HepG2 (cell line): Measurements from ENCODE around the gene SLC9A8. TPM values are rescaled to one million over a fixed set of nuclear protein-coding genes. Genes with fewer than 3 reads are reported as not detected.

ENCODE experiments used
- ESRRA ChIP-seq: sonication (generic); formaldehyde crosslinking; IDR thresholded peaks from 2 replicates; pipeline ENCODE4 v1.5.1; 2020; ENCODE audit warnings: mild to moderate bottlenecking, low read depth, missing genetic modification reagents
- MXD4 ChIP-seq: IDR thresholded peaks from 2 replicates; pipeline ENCODE4 v1.6.1; 2016; ENCODE audit warnings: mild to moderate bottlenecking, missing biosample characterization, missing genetic modification reagents
- RAD21 ChIP-seq: fragments of 450-650 bp; formaldehyde crosslinking; IDR thresholded peaks from 2 replicates; pipeline ENCODE4 v1.5.0; 2020; ENCODE audit warnings: mild to moderate bottlenecking
- SMC3 ChIP-seq: IDR thresholded peaks from 2 replicates; pipeline ENCODE4 v1.6.1; 2011; ENCODE audit warnings: low read length, improper control_type of control experiment
- SOX5 ChIP-seq: IDR thresholded peaks from 2 replicates; pipeline ENCODE4 v1.6.1; 2016; ENCODE audit warnings: borderline replicate concordance
- ZBTB7B ChIP-seq: sonication (generic); formaldehyde crosslinking; IDR thresholded peaks from 2 replicates; pipeline ENCODE4 v1.4.0; 2020; ENCODE audit warnings: missing genetic modification reagents
- ZNF180 ChIP-seq: sonication (generic); formaldehyde crosslinking; IDR thresholded peaks from 2 replicates; pipeline ENCODE4 v1.4.0; 2020; ENCODE audit warnings: low read depth, missing genetic modification reagents, borderline replicate concordance
- ZNF350 ChIP-seq: sonication (generic); formaldehyde crosslinking; IDR thresholded peaks from 2 replicates; pipeline ENCODE4 v1.4.0; 2020; ENCODE audit warnings: mild to moderate bottlenecking, low read depth, missing genetic modification reagents, borderline replicate concordance
- ZNF563 ChIP-seq: sonication (generic); formaldehyde crosslinking; IDR thresholded peaks from 2 replicates; pipeline ENCODE4 v1.8.0; 2022; ENCODE audit warnings: mild to moderate bottlenecking, moderate library complexity, missing genetic modification reagents
- ZNF703 ChIP-seq: sonication (generic); formaldehyde crosslinking; IDR thresholded peaks from 2 replicates; pipeline ENCODE4 v1.5.1; 2020; ENCODE audit warnings: missing genetic modification reagents, mild to moderate bottlenecking, moderate library complexity, borderline replicate concordance
- polyA plus RNA-seq, 8 experiments: library from polyadenylated mRNA; depleted of rRNA in 3 of 8; stranded (reverse) in 7 of 8; unstranded in 1 of 8; fragments of >200 nt; fragmentation: Illumina TruSeq in 4 of 8; extraction: Trizol in 4 of 8; gene quantifications; 2 replicates each; pipeline versions ENCODE4 v1.2.1 to v1.2.3, GENCODE V29; 2011 to 2016; ENCODE audit warnings: low read depth in 4 of 8, missing spikeins in 1 of 8, mixed read lengths in 1 of 8; ENCODE audit not compliant: insufficient read depth in 1 of 8
- total RNA-seq, 5 experiments: library from RNA; depleted of rRNA; stranded (reverse); fragments of >200 nt; fragmentation: Illumina TruSeq; extraction: Trizol; gene quantifications; 2 replicates each; pipeline ENCODE4 v1.2.3, GENCODE V29; 2016; ENCODE audit warnings: low read depth in 1 of 5
- TF ChIP-seq, protein P1 (sequence below): sonication (generic); formaldehyde crosslinking; IDR thresholded peaks from 2 replicates; pipeline ENCODE4 v1.9.0; 2021; ENCODE audit warnings: missing genetic modification reagents, mild to moderate bottlenecking, borderline replicate concordance
- TF ChIP-seq, protein P2 (sequence below): IDR thresholded peaks from 2 replicates; pipeline ENCODE4 v1.6.1; 2016; ENCODE audit warnings: low read depth, borderline replicate concordance
- TF ChIP-seq, protein P3 (sequence below): sonication (generic); formaldehyde crosslinking; IDR thresholded peaks from 2 replicates; pipeline ENCODE4 v1.9.0; 2022; ENCODE audit warnings: missing genetic modification reagents, mild to moderate bottlenecking, borderline replicate concordance
- TF ChIP-seq, protein P4 (sequence below): sonication (generic); formaldehyde crosslinking; IDR thresholded peaks from 2 replicates; pipeline ENCODE4 v1.5.0; 2020; ENCODE audit warnings: mild to moderate bottlenecking, missing genetic modification reagents, borderline replicate concordance
- TF ChIP-seq, protein P5 (sequence below): sonication (generic); formaldehyde crosslinking; IDR thresholded peaks from 2 replicates; pipeline ENCODE4 v1.8.0; 2022; ENCODE audit warnings: mild to moderate bottlenecking, missing genetic modification reagents

Gene SLC9A8
- total and polyA plus RNA-seq, 2 of the 13 experiments (the other 11 are each of a cell fraction or from before 2014, with no cell fraction given), result 4.1 to 7.4 TPM

DNA sequence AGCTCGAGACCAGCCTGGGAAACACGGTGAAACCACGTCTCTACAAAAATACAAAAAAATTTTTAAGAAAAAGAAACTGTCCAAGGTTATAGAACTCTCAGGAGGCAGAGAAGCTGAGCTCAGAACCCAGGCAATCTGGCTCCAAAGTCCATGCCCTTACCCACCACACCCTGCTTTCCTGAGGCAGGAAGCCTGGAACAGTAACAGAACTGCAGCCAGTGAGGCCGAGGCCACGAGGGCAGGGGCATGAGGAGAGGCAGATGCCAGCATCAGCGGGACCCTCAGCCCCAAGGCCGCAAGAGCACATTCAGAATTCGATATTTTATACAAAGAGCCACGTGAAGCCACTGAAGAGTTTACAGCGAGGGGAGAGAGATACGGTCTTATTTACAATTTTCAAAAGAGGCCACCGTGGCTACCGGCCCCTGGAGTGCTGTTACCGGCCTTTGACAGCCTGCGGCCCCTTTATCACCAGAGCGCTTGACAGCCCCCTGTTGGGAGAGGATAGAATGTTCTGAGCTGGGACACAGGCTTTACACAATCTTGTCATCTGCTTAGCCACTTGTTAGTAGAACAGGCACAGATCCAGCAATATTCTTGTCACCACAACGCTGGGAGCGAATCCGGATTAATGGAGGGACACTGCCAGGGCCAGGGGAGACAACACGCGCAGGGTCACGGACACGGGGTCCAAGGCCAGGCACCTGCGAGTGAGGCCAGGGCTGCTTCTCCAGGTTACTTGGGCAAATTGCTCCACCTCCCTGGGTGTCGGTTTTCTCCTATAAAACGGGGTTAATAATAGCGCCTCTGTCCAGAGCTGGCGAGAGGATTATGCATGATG lies 97.1 kb downstream of the SLC9A8 start (continued):
- TF ChIP-seq ZNF350 (CRISPR knock-in tag) (0 out of 2 replicates have a peak, but pooled peaks have one; percentile 42), MXD4 (CRISPR knock-in tag) (0 out of 2 replicates have a peak, but pooled peaks have one; percentile 43), SOX5 (no peak), ZNF180 (no peak), ZNF703 (CRISPR knock-in tag) (no peak), ZBTB7B (0 out of 2 replicates have a peak, but pooled peaks have one; percentile 31), ESRRA (CRISPR knock-in tag) (0 out of 2 replicates have a peak, but pooled peaks have one; percentile 23), SMC3 (peak; percentile 50), ZNF563 (no peak), RAD21 (CRISPR knock-in tag) (peak; percentile 53; the same call in 1 of the 2 replicates)
- TF ChIP-seq, protein P1, sequence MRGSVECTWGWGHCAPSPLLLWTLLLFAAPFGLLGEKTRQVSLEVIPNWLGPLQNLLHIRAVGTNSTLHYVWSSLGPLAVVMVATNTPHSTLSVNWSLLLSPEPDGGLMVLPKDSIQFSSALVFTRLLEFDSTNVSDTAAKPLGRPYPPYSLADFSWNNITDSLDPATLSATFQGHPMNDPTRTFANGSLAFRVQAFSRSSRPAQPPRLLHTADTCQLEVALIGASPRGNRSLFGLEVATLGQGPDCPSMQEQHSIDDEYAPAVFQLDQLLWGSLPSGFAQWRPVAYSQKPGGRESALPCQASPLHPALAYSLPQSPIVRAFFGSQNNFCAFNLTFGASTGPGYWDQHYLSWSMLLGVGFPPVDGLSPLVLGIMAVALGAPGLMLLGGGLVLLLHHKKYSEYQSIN (CRISPR knock-in tag), result no peak
- TF ChIP-seq, protein P2, sequence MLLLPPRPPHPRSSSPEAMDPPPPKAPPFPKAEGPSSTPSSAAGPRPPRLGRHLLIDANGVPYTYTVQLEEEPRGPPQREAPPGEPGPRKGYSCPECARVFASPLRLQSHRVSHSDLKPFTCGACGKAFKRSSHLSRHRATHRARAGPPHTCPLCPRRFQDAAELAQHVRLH, result 0 out of 2 replicates have a peak, but pooled peaks have one; percentile 54
- TF ChIP-seq, protein P3, sequence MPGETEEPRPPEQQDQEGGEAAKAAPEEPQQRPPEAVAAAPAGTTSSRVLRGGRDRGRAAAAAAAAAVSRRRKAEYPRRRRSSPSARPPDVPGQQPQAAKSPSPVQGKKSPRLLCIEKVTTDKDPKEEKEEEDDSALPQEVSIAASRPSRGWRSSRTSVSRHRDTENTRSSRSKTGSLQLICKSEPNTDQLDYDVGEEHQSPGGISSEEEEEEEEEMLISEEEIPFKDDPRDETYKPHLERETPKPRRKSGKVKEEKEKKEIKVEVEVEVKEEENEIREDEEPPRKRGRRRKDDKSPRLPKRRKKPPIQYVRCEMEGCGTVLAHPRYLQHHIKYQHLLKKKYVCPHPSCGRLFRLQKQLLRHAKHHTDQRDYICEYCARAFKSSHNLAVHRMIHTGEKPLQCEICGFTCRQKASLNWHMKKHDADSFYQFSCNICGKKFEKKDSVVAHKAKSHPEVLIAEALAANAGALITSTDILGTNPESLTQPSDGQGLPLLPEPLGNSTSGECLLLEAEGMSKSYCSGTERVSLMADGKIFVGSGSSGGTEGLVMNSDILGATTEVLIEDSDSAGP, result 0 out of 2 replicates have a peak, but pooled peaks have one; percentile 20
- TF ChIP-seq, protein P4, sequence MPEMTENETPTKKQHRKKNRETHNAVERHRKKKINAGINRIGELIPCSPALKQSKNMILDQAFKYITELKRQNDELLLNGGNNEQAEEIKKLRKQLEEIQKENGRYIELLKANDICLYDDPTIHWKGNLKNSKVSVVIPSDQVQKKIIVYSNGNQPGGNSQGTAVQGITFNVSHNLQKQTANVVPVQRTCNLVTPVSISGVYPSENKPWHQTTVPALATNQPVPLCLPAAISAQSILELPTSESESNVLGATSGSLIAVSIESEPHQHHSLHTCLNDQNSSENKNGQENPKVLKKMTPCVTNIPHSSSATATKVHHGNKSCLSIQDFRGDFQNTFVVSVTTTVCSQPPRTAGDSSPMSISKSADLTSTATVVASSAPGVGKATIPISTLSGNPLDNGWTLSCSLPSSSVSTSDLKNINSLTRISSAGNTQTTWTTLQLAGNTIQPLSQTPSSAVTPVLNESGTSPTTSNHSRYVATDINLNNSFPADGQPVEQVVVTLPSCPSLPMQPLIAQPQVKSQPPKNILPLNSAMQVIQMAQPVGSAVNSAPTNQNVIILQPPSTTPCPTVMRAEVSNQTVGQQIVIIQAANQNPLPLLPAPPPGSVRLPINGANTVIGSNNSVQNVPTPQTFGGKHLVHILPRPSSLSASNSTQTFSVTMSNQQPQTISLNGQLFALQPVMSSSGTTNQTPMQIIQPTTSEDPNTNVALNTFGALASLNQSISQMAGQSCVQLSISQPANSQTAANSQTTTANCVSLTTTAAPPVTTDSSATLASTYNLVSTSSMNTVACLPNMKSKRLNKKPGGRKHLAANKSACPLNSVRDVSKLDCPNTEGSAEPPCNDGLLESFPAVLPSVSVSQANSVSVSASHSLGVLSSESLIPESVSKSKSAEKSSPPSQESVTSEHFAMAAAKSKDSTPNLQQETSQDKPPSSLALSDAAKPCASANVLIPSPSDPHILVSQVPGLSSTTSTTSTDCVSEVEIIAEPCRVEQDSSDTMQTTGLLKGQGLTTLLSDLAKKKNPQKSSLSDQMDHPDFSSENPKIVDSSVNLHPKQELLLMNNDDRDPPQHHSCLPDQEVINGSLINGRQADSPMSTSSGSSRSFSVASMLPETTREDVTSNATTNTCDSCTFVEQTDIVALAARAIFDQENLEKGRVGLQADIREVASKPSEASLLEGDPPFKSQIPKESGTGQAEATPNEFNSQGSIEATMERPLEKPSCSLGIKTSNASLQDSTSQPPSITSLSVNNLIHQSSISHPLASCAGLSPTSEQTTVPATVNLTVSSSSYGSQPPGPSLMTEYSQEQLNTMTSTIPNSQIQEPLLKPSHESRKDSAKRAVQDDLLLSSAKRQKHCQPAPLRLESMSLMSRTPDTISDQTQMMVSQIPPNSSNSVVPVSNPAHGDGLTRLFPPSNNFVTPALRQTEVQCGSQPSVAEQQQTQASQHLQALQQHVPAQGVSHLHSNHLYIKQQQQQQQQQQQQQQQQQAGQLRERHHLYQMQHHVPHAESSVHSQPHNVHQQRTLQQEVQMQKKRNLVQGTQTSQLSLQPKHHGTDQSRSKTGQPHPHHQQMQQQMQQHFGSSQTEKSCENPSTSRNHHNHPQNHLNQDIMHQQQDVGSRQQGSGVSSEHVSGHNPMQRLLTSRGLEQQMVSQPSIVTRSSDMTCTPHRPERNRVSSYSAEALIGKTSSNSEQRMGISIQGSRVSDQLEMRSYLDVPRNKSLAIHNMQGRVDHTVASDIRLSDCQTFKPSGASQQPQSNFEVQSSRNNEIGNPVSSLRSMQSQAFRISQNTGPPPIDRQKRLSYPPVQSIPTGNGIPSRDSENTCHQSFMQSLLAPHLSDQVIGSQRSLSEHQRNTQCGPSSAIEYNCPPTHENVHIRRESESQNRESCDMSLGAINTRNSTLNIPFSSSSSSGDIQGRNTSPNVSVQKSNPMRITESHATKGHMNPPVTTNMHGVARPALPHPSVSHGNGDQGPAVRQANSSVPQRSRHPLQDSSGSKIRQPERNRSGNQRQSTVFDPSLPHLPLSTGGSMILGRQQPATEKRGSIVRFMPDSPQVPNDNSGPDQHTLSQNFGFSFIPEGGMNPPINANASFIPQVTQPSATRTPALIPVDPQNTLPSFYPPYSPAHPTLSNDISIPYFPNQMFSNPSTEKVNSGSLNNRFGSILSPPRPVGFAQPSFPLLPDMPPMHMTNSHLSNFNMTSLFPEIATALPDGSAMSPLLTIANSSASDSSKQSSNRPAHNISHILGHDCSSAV (CRISPR knock-in tag), result no peak
- TF ChIP-seq, protein P5, sequence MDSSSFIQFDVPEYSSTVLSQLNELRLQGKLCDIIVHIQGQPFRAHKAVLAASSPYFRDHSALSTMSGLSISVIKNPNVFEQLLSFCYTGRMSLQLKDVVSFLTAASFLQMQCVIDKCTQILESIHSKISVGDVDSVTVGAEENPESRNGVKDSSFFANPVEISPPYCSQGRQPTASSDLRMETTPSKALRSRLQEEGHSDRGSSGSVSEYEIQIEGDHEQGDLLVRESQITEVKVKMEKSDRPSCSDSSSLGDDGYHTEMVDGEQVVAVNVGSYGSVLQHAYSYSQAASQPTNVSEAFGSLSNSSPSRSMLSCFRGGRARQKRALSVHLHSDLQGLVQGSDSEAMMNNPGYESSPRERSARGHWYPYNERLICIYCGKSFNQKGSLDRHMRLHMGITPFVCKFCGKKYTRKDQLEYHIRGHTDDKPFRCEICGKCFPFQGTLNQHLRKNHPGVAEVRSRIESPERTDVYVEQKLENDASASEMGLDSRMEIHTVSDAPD (CRISPR knock-in tag), result no peak
